Cardiac fibroblast (primary cell): ENCODE data around the gene FYCO1.

Experiments
- DNase-seq, 2 donors: peaks; one replicate each; pipeline versions ENCODE4 v3.0.0 to v3.0.0-alpha.2; 2010; ENCODE audit warnings: low read depth in 2 of 2
- H3K4me3 ChIP-seq, 2 donors: replicated peaks in 1 of 2; 1 replicate in 1 of 2; 2 replicates in 1 of 2; pipeline ENCODE4 v1.5.1; 2011; ENCODE audit warnings: low read depth in 2 of 2, low read length in 2 of 2, mild to moderate bottlenecking in 2 of 2, moderate library complexity in 1 of 2
- TF ChIP-seq, protein P1 (sequence below): IDR thresholded peaks from one replicate; pipeline ENCODE4 v1.5.1; 2011; ENCODE audit warnings: low read depth, mild to moderate bottlenecking, low read length, inconsistent platforms

The FYCO1 gene

GRCh38 chr3:45978006-45978761, 17.4 kb downstream of the FYCO1 start:
- no peak for DNase-seq

DNA sequence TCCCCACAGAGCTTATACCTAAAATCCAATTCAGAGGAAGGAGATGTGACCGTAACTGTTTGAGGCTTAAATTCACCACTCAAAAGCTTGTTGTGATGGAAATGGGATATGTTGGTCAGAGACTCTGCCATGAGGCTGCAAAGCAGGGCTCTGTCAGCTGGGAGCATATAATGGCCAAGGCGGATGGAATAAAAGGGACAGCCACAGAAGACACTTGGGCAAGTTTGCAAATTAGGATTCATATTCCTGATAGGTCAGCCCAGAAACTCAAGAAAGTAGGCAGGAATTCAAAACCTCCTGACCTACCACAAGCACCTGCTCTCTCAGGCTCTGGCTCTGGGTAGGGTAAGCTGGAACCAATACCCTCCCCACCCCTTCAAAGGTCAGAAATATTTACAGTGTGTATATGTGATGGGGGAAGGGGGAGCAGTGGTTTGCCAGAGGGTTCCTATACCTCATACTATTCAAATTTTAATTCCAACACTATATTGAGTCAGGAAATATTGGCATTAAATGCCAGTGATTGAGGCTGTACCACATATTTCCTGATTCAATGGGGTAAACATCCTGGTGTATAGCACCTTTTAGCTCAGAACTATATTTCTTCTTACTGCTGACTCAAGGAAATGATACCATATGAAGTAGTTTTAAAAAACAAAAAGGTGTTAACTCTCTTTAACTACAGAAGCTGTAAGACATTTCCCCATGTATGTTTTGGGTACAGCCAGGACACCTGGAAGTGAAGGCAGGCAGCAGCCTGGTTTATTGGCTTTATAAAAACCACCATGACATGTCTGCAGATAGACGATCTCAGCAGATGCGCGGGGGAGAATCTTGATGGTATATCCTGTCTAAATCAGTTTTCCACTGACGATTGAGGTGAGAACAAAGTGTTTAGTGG, 19.2 kb downstream of the FYCO1 start:
- TF ChIP-seq, protein P1, sequence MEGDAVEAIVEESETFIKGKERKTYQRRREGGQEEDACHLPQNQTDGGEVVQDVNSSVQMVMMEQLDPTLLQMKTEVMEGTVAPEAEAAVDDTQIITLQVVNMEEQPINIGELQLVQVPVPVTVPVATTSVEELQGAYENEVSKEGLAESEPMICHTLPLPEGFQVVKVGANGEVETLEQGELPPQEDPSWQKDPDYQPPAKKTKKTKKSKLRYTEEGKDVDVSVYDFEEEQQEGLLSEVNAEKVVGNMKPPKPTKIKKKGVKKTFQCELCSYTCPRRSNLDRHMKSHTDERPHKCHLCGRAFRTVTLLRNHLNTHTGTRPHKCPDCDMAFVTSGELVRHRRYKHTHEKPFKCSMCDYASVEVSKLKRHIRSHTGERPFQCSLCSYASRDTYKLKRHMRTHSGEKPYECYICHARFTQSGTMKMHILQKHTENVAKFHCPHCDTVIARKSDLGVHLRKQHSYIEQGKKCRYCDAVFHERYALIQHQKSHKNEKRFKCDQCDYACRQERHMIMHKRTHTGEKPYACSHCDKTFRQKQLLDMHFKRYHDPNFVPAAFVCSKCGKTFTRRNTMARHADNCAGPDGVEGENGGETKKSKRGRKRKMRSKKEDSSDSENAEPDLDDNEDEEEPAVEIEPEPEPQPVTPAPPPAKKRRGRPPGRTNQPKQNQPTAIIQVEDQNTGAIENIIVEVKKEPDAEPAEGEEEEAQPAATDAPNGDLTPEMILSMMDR = no peak
- no peak for DNase-seq
- no peak overlapping the region for H3K4me3 ChIP-seq

More at GRCh38 chr3:45978006-45978761, 17.4 kb downstream of the FYCO1 start:
- TF ChIP-seq, protein P1 = no peak
- H3K4me3 ChIP-seq = no peak overlapping the region

DNA sequence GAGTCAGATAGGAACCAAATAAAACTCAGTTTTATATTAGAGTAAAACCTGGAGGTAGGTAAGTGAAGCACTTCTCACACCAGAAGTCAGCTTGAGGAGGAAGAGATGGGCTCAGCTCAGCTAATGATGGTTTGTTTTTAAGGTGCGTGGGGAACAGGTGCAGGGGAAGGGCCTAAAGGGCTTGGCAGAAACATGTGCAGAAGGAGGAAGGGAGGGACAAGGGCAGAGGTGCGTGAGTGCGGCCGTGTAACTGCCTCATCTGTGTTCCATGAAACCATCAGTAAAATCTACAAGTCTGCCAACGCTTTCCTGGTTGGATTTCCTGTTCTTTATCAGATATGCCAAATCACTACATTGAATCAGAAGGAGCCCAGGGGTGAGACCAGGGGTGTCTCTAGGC, 19.9 kb downstream of the FYCO1 start:
- DNase-seq = no peak
- H3K4me3 ChIP-seq = no peak overlapping the region
- TF ChIP-seq, protein P1 = no peak

DNA sequence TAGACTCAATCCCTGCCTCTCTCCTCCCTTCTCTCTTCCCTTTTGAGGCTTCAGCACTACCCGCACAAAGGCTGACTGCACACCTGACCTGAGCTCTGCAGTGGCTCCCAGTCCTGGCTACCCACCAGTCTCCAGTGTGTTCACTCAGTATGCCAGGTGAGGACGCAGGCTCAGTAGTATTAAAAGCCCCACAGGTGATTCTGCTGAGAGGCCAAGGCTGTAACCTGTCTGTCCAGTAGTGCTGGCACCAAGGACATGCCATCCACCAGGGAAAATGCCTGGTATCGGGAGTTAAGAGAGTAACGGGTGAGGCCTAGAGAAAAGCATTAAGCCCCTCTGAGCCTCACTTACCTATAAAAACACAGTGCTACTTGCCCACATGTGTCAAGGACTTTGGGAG, 20.9 kb downstream of the FYCO1 start:
- H3K4me3 ChIP-seq = no peak overlapping the region
- TF ChIP-seq, protein P1 = no peak
- DNase-seq = no peak

DNA sequence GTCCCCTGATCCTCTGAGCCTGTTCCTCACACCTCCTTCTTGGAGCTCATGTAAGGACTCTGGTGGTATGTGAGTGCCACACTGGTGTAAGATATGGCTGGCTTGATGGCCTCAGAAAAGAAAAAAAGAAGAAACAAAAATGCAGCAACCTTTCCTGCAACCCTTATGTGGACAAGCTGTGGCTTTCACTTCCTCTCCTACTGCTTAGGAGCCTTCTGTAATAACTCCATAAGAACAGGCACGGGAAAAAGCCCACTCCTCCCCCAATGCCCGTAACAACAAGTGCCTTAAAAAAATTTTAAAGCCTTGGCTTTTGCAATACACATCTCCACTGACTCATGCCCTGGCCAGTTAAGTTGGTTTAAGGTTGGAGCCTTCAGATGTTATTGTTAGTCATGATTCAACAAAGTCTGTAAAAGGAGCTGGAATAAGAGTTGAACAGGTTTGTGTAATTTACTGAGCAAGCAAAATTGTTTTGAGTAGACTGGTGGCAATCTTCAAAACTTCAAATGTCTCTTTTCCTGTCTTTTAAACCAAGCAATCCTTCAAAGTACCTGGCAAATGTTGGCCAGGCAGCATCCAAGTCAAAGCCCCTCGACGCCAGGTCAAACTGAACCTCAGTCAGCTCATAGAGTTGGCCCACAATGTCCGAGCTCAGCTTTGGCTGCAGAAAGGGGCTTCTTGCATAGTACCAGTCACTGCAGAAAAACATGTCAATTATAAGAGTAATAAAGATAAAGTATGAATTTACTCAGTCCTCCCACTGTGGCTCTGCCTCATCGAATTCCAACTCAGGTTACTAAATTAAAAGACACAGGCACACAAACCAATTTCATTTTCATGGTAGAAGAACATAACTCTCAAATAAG, 22.9 kb downstream of the FYCO1 start:
- TF ChIP-seq, protein P1 = no peak
- H3K4me3 ChIP-seq = no peak overlapping the region
- peak; percentile 86 to 92 for DNase-seq

DNA sequence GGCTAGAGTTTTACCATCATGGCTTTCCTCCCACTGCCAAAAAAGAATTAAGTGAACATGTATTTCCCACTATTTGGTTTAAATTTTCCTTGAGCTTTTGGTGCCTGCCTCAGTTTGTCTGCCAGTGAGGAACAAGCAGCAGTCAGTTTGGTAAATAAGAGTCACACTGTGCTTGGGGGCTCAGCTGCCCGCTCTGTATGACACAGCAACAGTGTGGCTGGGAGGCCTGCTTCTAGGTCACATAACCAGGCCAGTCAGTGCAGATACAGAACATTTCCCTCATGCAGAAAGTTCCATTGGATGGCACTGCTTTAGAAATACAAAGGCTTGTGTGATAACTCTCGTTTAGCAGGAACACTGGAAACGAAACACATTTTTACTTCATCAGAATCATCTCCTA, 25.7 kb downstream of the FYCO1 start:
- TF ChIP-seq, protein P1 = no peak
- no peak for DNase-seq
- no peak overlapping the region for H3K4me3 ChIP-seq
